DMS 273 (cell line): ENCODE measurements around the gene ENPP6.
"Not testable (repeated sequence)": the region's sequence is repeated elsewhere in the genome, so short reads cannot be mapped to it uniquely, and the experiment has no call there.

Source experiments
- DNase-seq: peaks from one replicate; lab custom pipeline; 2025; ENCODE audit not compliant: unreplicated experiment; lab: John Stamatoyannopoulos, UW

ENPP6 gene

GRCh38 chr4:184237612-184238011 is 19.9 kb upstream of the ENPP6 start:
- no peak for DNase-seq

GRCh38 chr4:184235526-184235925 is 17.9 kb upstream of the ENPP6 start:
- no peak for DNase-seq

- DNase-seq: no peak
Measured at GRCh38 chr4:184234155-184234554, 16.5 kb upstream of the ENPP6 start.

- no peak for DNase-seq
Measured at GRCh38 chr4:184232975-184233374, 15.3 kb upstream of the ENPP6 start.

- no peak for DNase-seq
Measured at GRCh38 chr4:184232202-184232601, 14.5 kb upstream of the ENPP6 start.

- no peak for DNase-seq
Measured at GRCh38 chr4:184231573-184231972, 13.9 kb upstream of the ENPP6 start.

GRCh38 chr4:184228056-184228705 is 10.5 kb upstream of the ENPP6 start:
- DNase-seq: no peak

- no peak for DNase-seq
Measured at GRCh38 chr4:184216515-184216914, 1.2 kb downstream of the ENPP6 start.

- DNase-seq: peak; percentile 58
Measured at GRCh38 chr4:184215709-184216328, 1.9 kb downstream of the ENPP6 start.

GRCh38 chr4:184214931-184215330 is 2.7 kb downstream of the ENPP6 start:
- no peak for DNase-seq

- not testable (repeated sequence) for DNase-seq
Measured at GRCh38 chr4:184207734-184208607, 9.7 kb downstream of the ENPP6 start.

GRCh38 chr4:184205243-184205642 is 12.4 kb downstream of the ENPP6 start:
- no peak for DNase-seq

- no peak for DNase-seq
Measured at GRCh38 chr4:184203300-184203699, 14.4 kb downstream of the ENPP6 start.

- no peak for DNase-seq
Measured at GRCh38 chr4:184201179-184201578, 16.5 kb downstream of the ENPP6 start.

- DNase-seq: no peak
Measured at GRCh38 chr4:184200296-184200695, 17.4 kb downstream of the ENPP6 start.

- no peak for DNase-seq
Measured at GRCh38 chr4:184199780-184200179, 17.9 kb downstream of the ENPP6 start.

GRCh38 chr4:184198190-184198589 is 19.5 kb downstream of the ENPP6 start:
- DNase-seq: no peak

GRCh38 chr4:184197536-184198082 is 20.1 kb downstream of the ENPP6 start:
- DNase-seq: no peak

GRCh38 chr4:184196730-184197385 is 20.8 kb downstream of the ENPP6 start:
- no peak for DNase-seq

- DNase-seq: no peak
Measured at GRCh38 chr4:184193556-184194525, 23.8 kb downstream of the ENPP6 start.
